Measurements from ENCODE around the gene AGBL1. TPM values are rescaled to one million over a fixed set of nuclear protein-coding genes. Genes with fewer than 3 reads are reported as not detected.
"Not testable (repeated sequence)": the region's sequence is repeated elsewhere in the genome, so short reads cannot be mapped to it uniquely, and the experiment has no call there.

The AGBL1 gene
- total RNA-seq, 1 donor from 2014 or later: not detected

GRCh38 chr15:86849136-86849535 lies 769.5 kb downstream of the AGBL1 start:
- ATAC-seq (no peak), DNase-seq (ENCODE audit: low spot score) (no peak)

- DNase-seq (ENCODE audit: low spot score): no peak
- no peak for ATAC-seq
Measured at GRCh38 chr15:86849558-86850285, 770.1 kb downstream of the AGBL1 start.

DNA sequence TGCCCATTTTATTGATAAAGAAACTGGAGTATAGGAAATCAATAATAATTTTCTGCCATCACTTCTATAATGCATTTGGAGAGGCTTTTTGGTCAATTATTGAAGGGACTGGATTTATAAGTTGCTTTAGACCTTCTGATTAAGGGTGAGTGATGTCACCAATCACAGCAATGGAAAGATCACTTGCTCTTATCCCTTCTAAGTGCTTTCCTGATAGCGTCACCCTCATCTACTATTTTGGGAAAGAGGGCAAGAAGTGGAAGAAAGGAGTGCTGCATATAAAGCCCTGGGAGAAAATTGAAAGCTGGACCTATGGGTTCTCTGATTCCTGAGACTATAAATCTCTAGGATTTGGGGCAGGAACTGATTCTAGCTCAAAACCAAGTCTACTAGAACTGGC lies 771.3 kb downstream of the AGBL1 start:
- ATAC-seq (no peak), DNase-seq (ENCODE audit: low spot score) (no peak)

- no peak for DNase-seq (ENCODE audit: low spot score)
- ATAC-seq: no peak
Measured at GRCh38 chr15:86852741-86853140, 773.1 kb downstream of the AGBL1 start.

DNA sequence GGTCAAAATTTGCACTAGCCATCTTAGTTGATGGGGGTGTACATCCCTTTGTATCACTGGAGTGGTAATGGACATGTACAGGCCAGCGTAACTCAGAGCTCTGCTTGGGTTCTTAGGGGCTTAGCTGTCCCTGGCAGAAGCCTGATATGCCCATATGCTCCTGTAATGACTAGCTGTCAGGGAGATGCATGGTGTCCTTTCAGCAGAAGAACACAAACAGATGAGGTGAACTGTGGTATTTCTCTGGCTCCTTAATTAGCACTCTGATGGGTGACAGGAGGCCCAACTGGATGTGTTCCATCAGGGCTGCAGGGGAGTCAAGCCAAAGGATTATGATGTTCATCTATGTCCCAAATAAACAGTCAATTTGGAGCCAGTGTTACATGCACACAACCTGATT lies 774.5 kb downstream of the AGBL1 start:
- ATAC-seq: no peak
- no peak for DNase-seq (ENCODE audit: low spot score)

- ATAC-seq (no peak), DNase-seq (ENCODE audit: low spot score) (no peak)
Measured at GRCh38 chr15:86855307-86856291, 775.9 kb downstream of the AGBL1 start.

DNA sequence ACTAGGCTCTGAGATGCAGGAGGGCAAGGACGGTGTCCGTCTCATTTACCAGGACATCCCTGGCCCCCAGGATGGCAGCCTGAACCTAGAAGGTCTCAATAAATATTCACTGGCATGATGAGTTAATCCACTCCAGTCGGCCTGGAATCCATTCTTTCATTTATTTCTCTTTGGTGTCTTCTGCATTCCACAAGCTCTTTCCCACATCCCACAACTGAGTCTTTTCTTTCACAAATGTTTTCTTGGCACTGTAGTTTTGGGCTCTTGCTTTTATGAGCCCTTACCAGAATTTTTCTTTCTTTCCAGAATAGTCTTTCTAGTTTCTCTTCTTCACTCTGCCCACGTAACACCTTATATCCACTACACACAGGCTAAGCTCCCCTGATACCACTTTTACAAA lies 778.0 kb downstream of the AGBL1 start:
- DNase-seq (ENCODE audit: low spot score) (no peak), ATAC-seq (no peak)

DNA sequence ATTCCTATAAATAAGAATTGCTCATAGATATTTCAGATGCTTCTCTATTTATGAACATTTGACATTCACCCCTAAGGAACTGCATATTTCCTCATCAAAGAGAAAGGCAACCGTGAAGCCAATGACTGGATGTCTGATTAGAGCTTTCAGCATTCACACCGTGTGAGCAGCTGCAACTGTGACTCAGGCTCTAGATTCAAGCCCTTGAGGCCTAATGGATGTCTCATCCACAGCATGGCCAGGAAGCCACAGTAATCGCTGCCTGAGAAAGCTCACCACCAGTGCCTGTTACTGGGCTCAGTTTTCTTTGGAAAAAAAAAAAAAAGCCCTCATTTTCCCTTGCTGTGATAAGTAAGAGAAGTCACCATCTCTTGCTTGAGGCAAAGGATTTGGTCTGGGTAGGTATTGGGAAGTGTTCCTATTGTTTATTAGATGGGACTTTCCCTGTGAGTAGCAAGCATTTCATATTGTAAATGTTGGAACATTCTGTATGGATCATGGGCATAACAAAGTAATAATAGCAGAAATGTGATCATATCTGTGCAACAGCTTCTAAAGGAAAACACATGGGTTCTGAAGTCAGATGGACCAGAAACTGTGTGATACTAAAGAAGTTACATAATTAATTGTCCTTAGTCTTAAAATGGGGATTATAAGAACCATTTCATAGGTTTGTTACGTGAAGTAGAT lies 783.7 kb downstream of the AGBL1 start:
- DNase-seq (ENCODE audit: low spot score): no peak
- no peak for ATAC-seq

DNA sequence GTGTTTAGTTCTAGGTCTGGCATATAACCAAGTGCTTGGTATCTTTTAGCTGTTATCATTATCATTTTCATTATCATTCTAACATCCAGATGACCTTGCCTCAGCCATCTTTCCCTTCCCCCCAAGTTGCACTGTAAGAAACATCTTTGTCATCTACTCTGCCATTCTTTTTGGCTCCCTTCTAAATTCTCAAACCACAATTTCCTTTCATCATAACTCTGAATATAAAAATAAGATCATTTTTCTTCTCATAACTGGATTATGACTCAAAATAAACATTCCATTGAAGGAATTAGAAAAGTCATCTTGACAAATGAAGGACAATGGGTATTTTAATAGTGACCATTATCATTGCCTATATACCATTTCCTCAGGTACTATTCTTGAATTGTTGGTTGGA lies 786.2 kb downstream of the AGBL1 start:
- DNase-seq (ENCODE audit: low spot score) (no peak), ATAC-seq (no peak)

- ATAC-seq (no peak), DNase-seq (ENCODE audit: low spot score) (no peak)
Measured at GRCh38 chr15:86870846-86871245, 791.2 kb downstream of the AGBL1 start.

GRCh38 chr15:86871964-86872363 lies 792.3 kb downstream of the AGBL1 start:
- DNase-seq (ENCODE audit: low spot score) (no peak), ATAC-seq (no peak)

DNA sequence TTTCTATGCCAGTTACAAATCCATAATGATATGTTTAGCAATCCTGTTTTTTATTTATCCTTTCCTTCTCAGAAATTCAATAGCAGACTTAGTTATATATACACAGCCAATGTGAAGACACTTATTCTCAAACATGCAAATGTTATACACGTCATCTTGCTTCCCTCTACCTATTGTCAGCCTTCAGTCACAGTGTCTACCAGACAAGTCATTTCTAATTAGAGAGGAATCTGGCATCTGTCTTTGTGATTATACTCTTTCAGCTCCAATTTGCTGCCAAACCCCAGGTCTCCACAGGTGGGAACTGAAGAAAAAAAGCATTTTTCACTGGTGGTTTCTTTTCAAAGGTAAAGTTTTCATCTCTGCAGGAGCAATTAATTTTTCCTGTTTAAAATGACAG lies 793.1 kb downstream of the AGBL1 start:
- DNase-seq (ENCODE audit: low spot score) (no peak), ATAC-seq (no peak)

- ATAC-seq (no peak), DNase-seq (ENCODE audit: low spot score) (no peak)
Measured at GRCh38 chr15:86875067-86875466, 795.4 kb downstream of the AGBL1 start.

DNA sequence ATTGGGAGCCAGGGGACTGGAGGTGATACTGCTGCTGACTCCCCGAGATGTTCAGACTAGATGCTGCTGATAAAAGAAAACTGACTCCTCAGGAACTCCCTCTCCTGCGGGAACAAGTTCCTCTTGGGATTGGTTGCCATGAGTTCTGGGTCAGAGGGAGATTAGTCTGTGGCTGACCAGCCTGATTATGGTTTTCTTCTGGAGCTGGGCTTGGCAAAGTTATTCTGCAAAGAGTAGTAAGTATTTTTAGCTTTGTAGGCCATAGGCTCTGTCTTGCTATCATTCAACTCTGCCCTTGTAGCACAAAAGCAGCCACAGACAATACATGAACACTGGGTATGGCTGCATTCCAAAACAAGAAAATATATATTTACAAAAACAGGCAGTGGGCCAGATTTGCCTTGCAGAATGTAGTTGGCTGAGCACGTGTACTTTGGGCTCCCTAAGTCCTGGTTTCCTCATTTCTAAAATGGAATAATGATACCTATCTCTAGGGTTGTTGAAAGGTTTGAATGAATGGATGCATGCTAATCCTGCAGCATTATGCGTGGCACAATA lies 796.8 kb downstream of the AGBL1 start:
- no peak for ATAC-seq
- no peak for DNase-seq (ENCODE audit: low spot score)

- ATAC-seq (no peak), DNase-seq (ENCODE audit: low spot score) (no peak)
Measured at GRCh38 chr15:86877171-86877631, 797.5 kb downstream of the AGBL1 start.

- not testable (repeated sequence) for ATAC-seq
Measured at GRCh38 chr15:86878844-86879243, 799.2 kb downstream of the AGBL1 start.

DNA sequence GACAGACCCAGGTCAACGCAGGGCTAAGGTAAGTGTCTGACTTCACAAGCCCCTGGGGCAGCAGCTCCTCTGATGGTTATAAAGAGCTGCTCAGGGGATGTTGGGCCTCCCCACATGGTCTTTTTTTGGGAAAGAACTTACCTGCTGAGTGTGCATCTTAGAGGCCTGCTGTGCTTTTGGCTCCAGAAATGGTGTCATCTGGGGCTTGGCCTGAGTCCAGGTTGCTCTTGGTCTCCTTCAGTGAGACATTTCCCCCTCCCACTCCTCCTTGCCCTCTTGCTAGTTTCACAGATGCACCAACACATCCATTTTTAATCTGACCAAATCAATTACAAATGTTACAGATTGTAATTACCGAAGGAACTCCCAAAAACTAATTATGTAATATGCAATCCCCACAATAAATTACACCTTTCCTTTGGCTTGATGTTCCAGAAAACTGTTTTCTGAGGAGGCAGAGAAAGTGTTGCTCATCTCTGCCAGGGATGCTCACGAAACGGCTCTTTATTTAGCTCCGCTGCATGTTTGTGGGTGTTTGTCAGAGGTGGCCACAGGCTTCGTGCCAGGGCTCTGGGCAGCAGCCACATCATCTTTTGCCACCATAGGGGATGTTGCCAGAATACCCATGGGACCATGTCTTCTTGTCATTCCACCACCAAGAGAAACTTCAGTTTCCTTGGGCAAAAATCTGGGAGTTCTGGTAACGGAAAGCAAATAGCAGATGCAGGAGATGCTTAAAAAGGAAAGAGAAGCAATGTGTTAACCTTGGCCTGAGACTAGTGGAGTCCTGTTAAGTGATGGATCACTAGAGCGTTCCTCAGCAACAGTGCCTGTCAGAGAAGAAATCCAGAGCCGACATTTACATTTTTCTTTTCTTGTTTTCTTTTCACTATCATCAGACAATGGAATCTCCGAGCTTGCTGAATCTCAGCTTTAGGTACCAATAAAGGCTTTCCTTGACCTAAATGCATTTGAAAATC lies 799.9 kb downstream of the AGBL1 start:
- no peak for ATAC-seq
- DNase-seq (ENCODE audit: low spot score): no peak

More at GRCh38 chr15:86878844-86879243, 799.2 kb downstream of the AGBL1 start:
- not testable (repeated sequence) for DNase-seq (ENCODE audit: low spot score)

DNA sequence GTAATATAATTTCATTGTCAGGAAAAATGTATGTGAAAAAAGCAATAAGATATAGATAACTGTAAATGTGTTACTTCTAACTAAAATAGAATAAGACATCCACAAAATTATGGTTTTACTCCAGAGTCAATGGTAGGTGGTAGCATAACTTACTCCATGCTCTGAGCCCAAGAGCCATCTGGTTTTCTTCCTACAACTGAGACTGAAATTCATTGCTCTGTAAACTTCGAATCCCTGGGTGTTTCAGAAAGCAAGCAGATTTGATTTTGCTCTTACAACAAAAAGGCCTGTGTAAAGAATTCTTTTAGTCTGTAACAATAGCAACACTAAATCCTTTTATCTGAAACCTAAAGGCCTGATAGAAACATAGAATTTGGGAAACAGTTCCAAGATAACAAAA lies 805.9 kb downstream of the AGBL1 start:
- DNase-seq (ENCODE audit: low spot score): no peak
- ATAC-seq: no peak

DNA sequence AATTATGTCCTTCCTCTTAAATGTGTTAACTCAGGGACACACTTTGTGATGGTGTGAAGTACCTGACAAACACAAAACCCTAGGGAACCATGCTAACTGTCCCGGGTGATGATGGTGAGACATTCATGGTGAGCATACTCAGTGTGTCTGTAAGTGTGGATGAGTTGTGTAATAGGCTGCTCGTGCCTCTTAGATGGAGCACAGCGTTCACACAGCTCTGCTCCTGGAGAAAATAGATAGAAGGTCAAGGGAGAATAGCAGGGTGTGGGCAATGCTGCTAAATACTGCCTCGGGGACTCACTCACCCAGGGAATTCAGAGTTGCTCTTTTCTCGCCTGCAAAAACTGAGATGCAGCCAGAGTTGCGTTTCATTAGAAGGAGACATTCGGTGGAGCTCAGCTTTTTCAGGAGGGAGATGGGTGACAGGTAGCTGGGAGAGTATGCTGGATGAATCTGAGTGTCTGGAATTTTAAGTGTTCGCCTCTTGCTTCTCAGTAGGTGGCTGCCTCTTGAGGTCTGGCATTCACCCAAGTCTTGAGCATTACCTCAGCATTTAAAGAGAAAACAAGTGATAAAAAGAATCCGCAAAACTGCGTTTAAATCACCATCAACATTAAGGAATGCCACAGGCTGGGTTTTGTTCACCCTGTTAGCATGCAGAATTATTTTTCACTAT lies 813.2 kb downstream of the AGBL1 start:
- ATAC-seq (no peak), DNase-seq (ENCODE audit: low spot score) (no peak)
